HepG2 (cell line): ENCODE data around the gene BLOC1S4. TPM values are rescaled to one million over a fixed set of nuclear protein-coding genes. Genes with fewer than 3 reads are reported as not detected.
A peak's percentile ranks its signal among the peaks of the same experiment; 100 is the strongest.

ENCODE experiments used
- E2F1 ChIP-seq: sonication (generic); formaldehyde crosslinking; IDR thresholded peaks from 2 replicates; pipeline ENCODE4 v1.5.0; 2020; ENCODE audit warnings: missing genetic modification reagents
- FOXP4 ChIP-seq: sonication (generic); formaldehyde crosslinking; IDR thresholded peaks from 2 replicates; pipeline ENCODE4 v1.4.0; 2020; ENCODE audit warnings: missing genetic modification reagents
- ISL2 ChIP-seq: sonication (generic); formaldehyde crosslinking; IDR thresholded peaks from 2 replicates; pipeline ENCODE4 v1.5.0; 2020; ENCODE audit warnings: missing genetic modification reagents
- MAFF ChIP-seq: IDR thresholded peaks from 2 replicates; pipeline ENCODE4 v1.6.1; 2011; ENCODE audit warnings: low read depth, low read length, improper control_type of control experiment
- NR2F2 ChIP-seq: IDR thresholded peaks from 2 replicates; pipeline ENCODE4 v1.6.1; 2012; ENCODE audit warnings: low read depth, inconsistent platforms, borderline replicate concordance
- PRDM4 ChIP-seq: sonication (generic); formaldehyde crosslinking; IDR thresholded peaks from 2 replicates; pipeline ENCODE4 v1.9.0; 2021; ENCODE audit warnings: missing genetic modification reagents, borderline replicate concordance
- SMYD3 ChIP-seq: sonication (generic); formaldehyde crosslinking; IDR thresholded peaks from 2 replicates; pipeline ENCODE4 v1.8.1; 2023; ENCODE audit warnings: mild to moderate bottlenecking, missing genetic modification reagents
- TFDP1 ChIP-seq: IDR thresholded peaks from 2 replicates; pipeline ENCODE4 v1.6.1; 2016; ENCODE audit warnings: missing compliant biosample characterization, missing genetic modification reagents, borderline replicate concordance
- ZNF160 ChIP-seq: sonication (generic); formaldehyde crosslinking; IDR thresholded peaks from 2 replicates; pipeline ENCODE4 v1.8.0; 2022; ENCODE audit warnings: mild to moderate bottlenecking, inconsistent platforms, missing genetic modification reagents
- ZNF281 ChIP-seq: sonication (generic); formaldehyde crosslinking; IDR thresholded peaks from 2 replicates; pipeline ENCODE4 v1.4.0; 2020; ENCODE audit warnings: missing genetic modification reagents, borderline replicate concordance
- ZNF333 ChIP-seq: sonication (generic); formaldehyde crosslinking; IDR thresholded peaks from 2 replicates; pipeline ENCODE4 v1.4.0; 2020; ENCODE audit warnings: mild to moderate bottlenecking, missing genetic modification reagents, borderline replicate concordance
- ZNF562 ChIP-seq: sonication (generic); formaldehyde crosslinking; IDR thresholded peaks from 2 replicates; pipeline ENCODE4 v1.8.0; 2022; ENCODE audit warnings: missing genetic modification reagents, borderline replicate concordance
- ZNF580 ChIP-seq: IDR thresholded peaks from 2 replicates; pipeline ENCODE4 v1.6.1; 2016; ENCODE audit warnings: low read depth, borderline replicate concordance
- ZNF691 ChIP-seq: sonication (generic); formaldehyde crosslinking; IDR thresholded peaks from 2 replicates; pipeline ENCODE4 v1.4.0; 2020; ENCODE audit warnings: missing genetic modification reagents, low read depth, mild to moderate bottlenecking, borderline replicate concordance
- ZNF746 ChIP-seq: sonication (generic); formaldehyde crosslinking; IDR thresholded peaks from 2 replicates; pipeline ENCODE4 v1.8.0; 2022; ENCODE audit warnings: mild to moderate bottlenecking, missing genetic modification reagents
- ZNF749 ChIP-seq: sonication (generic); formaldehyde crosslinking; IDR thresholded peaks from 2 replicates; pipeline ENCODE4 v1.8.0; 2022; ENCODE audit warnings: mild to moderate bottlenecking, missing genetic modification reagents, moderate library complexity, borderline replicate concordance
- polyA plus RNA-seq, 8 experiments: library from polyadenylated mRNA; depleted of rRNA in 3 of 8; stranded (reverse) in 7 of 8; unstranded in 1 of 8; fragments of >200 nt; fragmentation: Illumina TruSeq in 4 of 8; extraction: Trizol in 4 of 8; gene quantifications; 2 replicates each; pipeline versions ENCODE4 v1.2.1 to v1.2.3, GENCODE V29; 2011 to 2016; ENCODE audit warnings: low read depth in 4 of 8, missing spikeins in 1 of 8, mixed read lengths in 1 of 8; ENCODE audit not compliant: insufficient read depth in 1 of 8
- total RNA-seq, 5 experiments: library from RNA; depleted of rRNA; stranded (reverse); fragments of >200 nt; fragmentation: Illumina TruSeq; extraction: Trizol; gene quantifications; 2 replicates each; pipeline ENCODE4 v1.2.3, GENCODE V29; 2016; ENCODE audit warnings: low read depth in 1 of 5

Gene BLOC1S4
- total and polyA plus RNA-seq, 2 of the 13 experiments (the other 11 are each of a cell fraction or from before 2014, with no cell fraction given), result 15.5 to 20.9 TPM

- TF ChIP-seq ZNF281 (CRISPR knock-in tag) (no peak), E2F1 (CRISPR knock-in tag) (no peak), ZNF746 (CRISPR knock-in tag) (no peak), ZNF333 (CRISPR knock-in tag) (no peak), MAFF (no peak), PRDM4 (CRISPR knock-in tag) (no peak), ZNF160 (CRISPR knock-in tag) (no peak), FOXP4 (CRISPR knock-in tag) (no peak; the same call in 1 of the 2 replicates), ZNF749 (no peak), NR2F2 (no peak), ZNF691 (no peak), ZNF562 (CRISPR knock-in tag) (no peak), ZNF580 (peak; percentile 75; the same call in 1 of the 2 replicates), TFDP1 (no peak; the same call in 1 of the 2 replicates), SMYD3 (no peak), ISL2 (CRISPR knock-in tag) (no peak)
Measured at GRCh38 chr4:6674500-6675149, 41.3 kb upstream of the BLOC1S4 start (continued).
